ENCODE measurements around the gene CHD3. TPM values are rescaled to one million over a fixed set of nuclear protein-coding genes. Genes with fewer than 3 reads are reported as not detected.

The CHD3 gene
- total RNA-seq, 1 experiment from 2014 or later, result 84.6 TPM

DNA sequence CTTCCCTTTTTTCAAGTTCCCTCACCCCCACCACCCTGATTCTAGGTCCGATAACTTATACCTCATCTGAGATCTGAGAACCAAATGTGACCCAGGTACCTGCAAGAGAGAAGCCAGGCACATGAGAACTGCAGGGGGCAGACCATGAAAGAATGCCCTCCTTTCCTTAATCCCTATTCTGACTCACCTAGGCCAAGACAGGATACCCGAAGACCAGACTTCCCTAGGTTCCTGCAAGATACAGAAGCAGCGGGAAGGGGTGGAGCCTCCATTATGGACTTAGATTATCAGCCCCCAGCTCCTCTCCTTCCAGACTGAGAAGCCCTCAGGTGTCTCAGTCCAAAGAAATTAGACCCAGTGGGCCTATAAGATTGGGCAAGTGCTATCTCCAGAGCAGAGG, 39.0 kb downstream of the CHD3 start:
- TF ChIP-seq SIN3A (IDR thresholded peaks at IDR 0.05; ENCODE audit: borderline replicate concordance, insufficient read depth, low read depth, low read length) (no peak), TCF7L2 (IDR thresholded peaks at IDR 0.05; ENCODE audit: low read depth, low read length) (no peak), POLR2AphosphoS5 (IDR thresholded peaks at IDR 0.05; ENCODE audit: low read depth, low read length) (no peak), CTCF (IDR thresholded peaks at IDR 0.05) (no peak)
- TF ChIP-seq, protein P1, sequence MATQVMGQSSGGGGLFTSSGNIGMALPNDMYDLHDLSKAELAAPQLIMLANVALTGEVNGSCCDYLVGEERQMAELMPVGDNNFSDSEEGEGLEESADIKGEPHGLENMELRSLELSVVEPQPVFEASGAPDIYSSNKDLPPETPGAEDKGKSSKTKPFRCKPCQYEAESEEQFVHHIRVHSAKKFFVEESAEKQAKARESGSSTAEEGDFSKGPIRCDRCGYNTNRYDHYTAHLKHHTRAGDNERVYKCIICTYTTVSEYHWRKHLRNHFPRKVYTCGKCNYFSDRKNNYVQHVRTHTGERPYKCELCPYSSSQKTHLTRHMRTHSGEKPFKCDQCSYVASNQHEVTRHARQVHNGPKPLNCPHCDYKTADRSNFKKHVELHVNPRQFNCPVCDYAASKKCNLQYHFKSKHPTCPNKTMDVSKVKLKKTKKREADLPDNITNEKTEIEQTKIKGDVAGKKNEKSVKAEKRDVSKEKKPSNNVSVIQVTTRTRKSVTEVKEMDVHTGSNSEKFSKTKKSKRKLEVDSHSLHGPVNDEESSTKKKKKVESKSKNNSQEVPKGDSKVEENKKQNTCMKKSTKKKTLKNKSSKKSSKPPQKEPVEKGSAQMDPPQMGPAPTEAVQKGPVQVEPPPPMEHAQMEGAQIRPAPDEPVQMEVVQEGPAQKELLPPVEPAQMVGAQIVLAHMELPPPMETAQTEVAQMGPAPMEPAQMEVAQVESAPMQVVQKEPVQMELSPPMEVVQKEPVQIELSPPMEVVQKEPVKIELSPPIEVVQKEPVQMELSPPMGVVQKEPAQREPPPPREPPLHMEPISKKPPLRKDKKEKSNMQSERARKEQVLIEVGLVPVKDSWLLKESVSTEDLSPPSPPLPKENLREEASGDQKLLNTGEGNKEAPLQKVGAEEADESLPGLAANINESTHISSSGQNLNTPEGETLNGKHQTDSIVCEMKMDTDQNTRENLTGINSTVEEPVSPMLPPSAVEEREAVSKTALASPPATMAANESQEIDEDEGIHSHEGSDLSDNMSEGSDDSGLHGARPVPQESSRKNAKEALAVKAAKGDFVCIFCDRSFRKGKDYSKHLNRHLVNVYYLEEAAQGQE (IDR thresholded peaks at IDR 0.05; ENCODE audit: insufficient read depth in 1 of 2, low read depth in 2 of 2, low read length in 1 of 2), result no peak
- H3K27me3 ChIP-seq (ENCODE audit: control insufficient read depth, insufficient read depth, low read length), result no peaks in the 10 kb centered on the region
- in situ Hi-C loops (cut with HindIII; ENCODE audit: low pct_unique_long_range_greater_than_20kb, low sequenced_read_pairs), result no loop called here
- no TSS peak for BruUV-seq (replicated peaks)
- intact Hi-C loops (cut with micrococcal nuclease; ENCODE audit: unreplicated experiment), result no loop called here
- no peak for DNase-seq (ENCODE audit: low read depth, low spot score)
- CTCF ChIA-PET, result no interaction called here
- POLR2A ChIA-PET, result no interaction called here
- no peaks in the 10 kb centered on the region; the same call in 1 of the 2 replicates for H3K4me1 ChIP-seq (ENCODE audit: control insufficient read depth, insufficient read depth, low read length)
- no peak overlapping the region for H3K4me3 ChIP-seq (ENCODE audit: low read depth in 2 of 2, low read length in 2 of 2)
- no peak for ATAC-seq
- peaks cover 9% of the 10 kb centered on the region; the same call in 1 of the 2 replicates for H3K36me3 ChIP-seq (ENCODE audit: control insufficient read depth, insufficient read depth, low read length)
- H3K27ac ChIP-seq (ENCODE audit: low read length), result no peak overlapping the region
- no peaks in the 10 kb centered on the region for H3K9me3 ChIP-seq (ENCODE audit: control insufficient read depth, insufficient read depth, low read depth, low read length)

GRCh38 chr17:7929158-7930023, 40.8 kb downstream of the CHD3 start, which contains the start of gene KCNAB3:
KCNAB3 (minus strand) TSS chr17:7929856; CDS start chr17:7929435, 421 bp downstream.
- POLR2A ChIA-PET, result no interaction called here

More at GRCh38 chr17:7929158-7930023, 40.8 kb downstream of the CHD3 start, which contains the start of gene KCNAB3:
- no peak within 1 kb of the TSS for H3K27ac ChIP-seq (ENCODE audit: low read length)
- in situ Hi-C loops (cut with HindIII; ENCODE audit: low pct_unique_long_range_greater_than_20kb, low sequenced_read_pairs) (no loop called here), intact Hi-C loops (cut with micrococcal nuclease; ENCODE audit: unreplicated experiment) (no loop called here)
- TF ChIP-seq CTCF (IDR thresholded peaks at IDR 0.05) (no peak), TCF7L2 (IDR thresholded peaks at IDR 0.05; ENCODE audit: low read depth, low read length) (no peak)
- H3K27me3 ChIP-seq (ENCODE audit: control insufficient read depth, insufficient read depth, low read length), result no peaks in the 10 kb centered on the region
- DNase-seq (ENCODE audit: low read depth, low spot score) (no peak), ATAC-seq (no peak)
- peak within 1 kb of the TSS in 1 of 2 experiments; percentile 99; a peak in 2 of 4 replicates for H3K4me3 ChIP-seq (ENCODE audit: low read depth in 2 of 2, low read length in 2 of 2)
- CTCF ChIA-PET, result no interaction called here
- peaks cover 6% of the 10 kb centered on the region for H3K4me1 ChIP-seq (ENCODE audit: control insufficient read depth, insufficient read depth, low read length)
- BruUV-seq (replicated peaks), result no TSS peak
- peaks cover 14% of the 10 kb centered on the region for H3K36me3 ChIP-seq (ENCODE audit: control insufficient read depth, insufficient read depth, low read length)
- no peaks in the 10 kb centered on the region for H3K9me3 ChIP-seq (ENCODE audit: control insufficient read depth, insufficient read depth, low read depth, low read length)
